IMR-90 (cell line): Measurements from ENCODE around the gene ATG9A. TPM values are rescaled to one million over a fixed set of nuclear protein-coding genes. Genes with fewer than 3 reads are reported as not detected.

Experiments
- ATAC-seq: fragments of 200-7000 bp; cut with Tn5 transposase; 2 replicates; pipeline ENCODE4 v1.9.1; 2020; ENCODE audit warnings: low read depth, mild to moderate bottlenecking, moderate library complexity
- BruUV-seq: library from RNA; stranded (reverse); fragments of 400-500 nt; replicated peaks from 2 replicates; lab custom pipeline; 2021; lab: Mats Ljungman, UMichigan
- CTCF ChIA-PET: fragments of 300-600 bp; formaldehyde crosslinking; extraction: SDS; loops from one replicate; lab custom pipeline; 2021; ENCODE audit warnings: antibody characterized with exemption; lab: Yijun Ruan, JAX
- POLR2A ChIA-PET: fragments of 300-600 bp; sonication (Branson Sonifier 250); formaldehyde crosslinking; loops from one replicate; lab custom pipeline; 2022; ENCODE audit warnings: antibody characterized with exemption; ENCODE audit not compliant: unreplicated experiment; lab: Charles Lee
- DNase-seq: peaks from one replicate; pipeline ENCODE4 v3.0.0; 2013
- H2AFZ ChIP-seq: replicated peaks from 2 replicates; pipeline ENCODE3; 2013; ENCODE audit warnings: low read length, mild to moderate bottlenecking; ENCODE audit not compliant: poor library complexity
- H2AK5ac ChIP-seq: 2 replicates; pipeline ENCODE4 v1.6.1; 2013; ENCODE audit warnings: low read depth, low read length, inconsistent platforms
- H2AK9ac ChIP-seq: replicated peaks from 2 replicates; pipeline ENCODE3; 2013; ENCODE audit warnings: mild to moderate bottlenecking, low read depth, low read length, moderate library complexity; ENCODE audit not compliant: poor library complexity
- H2BK120ac ChIP-seq: 2 replicates; pipeline ENCODE4 v1.6.1; 2013; ENCODE audit warnings: low read depth, low read length, inconsistent platforms
- H2BK15ac ChIP-seq: 3 replicates; pipeline ENCODE4 v1.6.1; 2013; ENCODE audit warnings: low read depth, low read length, inconsistent platforms
- H2BK20ac ChIP-seq: 2 replicates; pipeline ENCODE4 v1.6.1; 2013; ENCODE audit warnings: low read depth, mild to moderate bottlenecking, inconsistent platforms, low read length, moderate library complexity
- H2BK5ac ChIP-seq: 2 replicates; pipeline ENCODE4 v1.6.1; 2013; ENCODE audit warnings: mild to moderate bottlenecking, low read depth, low read length, inconsistent platforms; ENCODE audit not compliant: poor library complexity, severe bottlenecking
- H3K14ac ChIP-seq: replicated peaks from 2 replicates; pipeline ENCODE4 v1.6.1; 2013; ENCODE audit warnings: low read depth, low read length, inconsistent platforms
- H3K18ac ChIP-seq: 2 replicates; pipeline ENCODE4 v1.6.1; 2013; ENCODE audit warnings: low read depth, low read length, control low read depth
- H3K23ac ChIP-seq: 2 replicates; pipeline ENCODE4 v1.6.1; 2013; ENCODE audit warnings: low read depth, low read length, inconsistent platforms
- H3K27ac ChIP-seq: 2 replicates; pipeline ENCODE4 v1.5.1; 2013; ENCODE audit warnings: mild to moderate bottlenecking, control low read depth, low read length; ENCODE audit not compliant: insufficient read depth
- H3K27me3 ChIP-seq: 2 replicates; pipeline ENCODE4 v1.6.1; 2013; ENCODE audit warnings: low read length; ENCODE audit not compliant: control insufficient read depth, insufficient read depth
- H3K36me3 ChIP-seq: 2 replicates; pipeline ENCODE4 v1.6.1; 2013; ENCODE audit warnings: low read length, mixed read lengths; ENCODE audit not compliant: control insufficient read depth, insufficient read depth
- H3K4ac ChIP-seq: 2 replicates; pipeline ENCODE4 v1.6.1; 2013; ENCODE audit warnings: low read depth, low read length, inconsistent platforms
- H3K4me1 ChIP-seq: 2 replicates; pipeline ENCODE4 v1.6.1; 2013; ENCODE audit warnings: low read length, mixed read lengths; ENCODE audit not compliant: control insufficient read depth, insufficient read depth
- H3K4me2 ChIP-seq: 2 replicates; pipeline ENCODE4 v1.6.1; 2013; ENCODE audit warnings: low read depth, mild to moderate bottlenecking, control low read depth, low read length, moderate library complexity
- H3K4me3 ChIP-seq: 2 replicates; pipeline ENCODE4 v1.5.1; 2013; ENCODE audit warnings: low read depth, mild to moderate bottlenecking, control low read depth, low read length, moderate library complexity; ENCODE audit not compliant: insufficient read depth
- H3K56ac ChIP-seq: 2 replicates; pipeline ENCODE4 v1.6.1; 2013; ENCODE audit warnings: low read length, inconsistent platforms; ENCODE audit not compliant: insufficient read depth; ENCODE audit errors: extremely low read depth
- H3K79me1 ChIP-seq, 2 experiments: 2 replicates each; pipeline ENCODE4 v1.6.1; 2013; ENCODE audit warnings: low read length in 2 of 2, inconsistent platforms in 1 of 2, low read depth in 1 of 2
- H3K9ac ChIP-seq: 2 replicates; pipeline ENCODE4 v1.6.1; 2013; ENCODE audit warnings: low read depth, low read length, control low read depth
- H3K9me1 ChIP-seq: 2 replicates; pipeline ENCODE4 v1.6.1; 2013; ENCODE audit warnings: low read length, inconsistent platforms; ENCODE audit not compliant: insufficient read depth
- H3K9me3 ChIP-seq: 2 replicates; pipeline ENCODE4 v1.6.1; 2013; ENCODE audit warnings: low read length; ENCODE audit not compliant: control insufficient read depth, insufficient read depth
- H4K20me1 ChIP-seq: 2 replicates; pipeline ENCODE4 v1.6.1; 2013; ENCODE audit warnings: low read length, inconsistent platforms; ENCODE audit not compliant: insufficient read depth
- H4K5ac ChIP-seq: 2 replicates; pipeline ENCODE4 v1.6.1; 2013; ENCODE audit warnings: mild to moderate bottlenecking, low read depth, low read length, control low read depth
- H4K8ac ChIP-seq, 2 experiments: 2 replicates each; pipeline ENCODE4 v1.6.1; 2013; ENCODE audit warnings: low read depth in 2 of 2, low read length in 2 of 2, control low read depth in 1 of 2, inconsistent platforms in 1 of 2
- H4K91ac ChIP-seq: 2 replicates; pipeline ENCODE4 v1.6.1; 2013; ENCODE audit warnings: low read depth, low read length, inconsistent platforms; ENCODE audit not compliant: insufficient read depth
- CHD1 ChIP-seq: IDR thresholded peaks from 2 replicates; pipeline ENCODE4 v1.6.1; 2012; ENCODE audit warnings: low read depth, low read length, improper control_type of control experiment
- MAFK ChIP-seq: IDR thresholded peaks from 2 replicates; pipeline ENCODE4 v1.6.1; 2012; ENCODE audit warnings: low read depth, low read length, improper control_type of control experiment
- NFE2L2 ChIP-seq: fragments of 150-350 bp; IDR thresholded peaks from 2 replicates; pipeline ENCODE4 v1.6.1; 2016; ENCODE audit warnings: low read depth, mild to moderate bottlenecking, low read length
- RAD21 ChIP-seq: IDR thresholded peaks from 2 replicates; pipeline ENCODE4 v1.6.1; 2012; ENCODE audit warnings: low read length, improper control_type of control experiment
- RCOR1 ChIP-seq: IDR thresholded peaks from 2 replicates; pipeline ENCODE4 v1.6.1; 2012; ENCODE audit warnings: mild to moderate bottlenecking, low read length, improper control_type of control experiment; ENCODE audit not compliant: insufficient replicate concordance
- RFX5 ChIP-seq: IDR thresholded peaks from 2 replicates; pipeline ENCODE4 v1.8.0; 2012; ENCODE audit warnings: low read depth, mild to moderate bottlenecking, low read length, moderate library complexity
- WGBS, 2 experiments: methylation state at CpG; one replicate each; pipeline versions ENCODE4 v1.1.5 to v1.1.7; 2013; ENCODE audit warnings: missing lambda C conversion rate in 2 of 2; ENCODE audit not compliant: insufficient read length in 1 of 2; ENCODE audit errors: extremely low coverage in 2 of 2; 5-methylcytosine and 5-hydroxymethylcytosine counted together
- dilution Hi-C: fragments of 300-500 bp; cut with HindIII; formaldehyde crosslinking; loops from one replicate; pipeline ENCODE4 v1.14.3; 2018; ENCODE audit warnings: low sequenced_read_pairs; ENCODE audit not compliant: unreplicated experiment
- in situ Hi-C: fragments of 300-500 bp; cut with MboI; formaldehyde crosslinking; loops from 3 replicates; pipeline ENCODE4 v1.14.3; 2019; ENCODE audit warnings: low sequenced_read_pairs, inconsistent platforms, mixed read lengths
- intact Hi-C: fragments of 100-400 bp; cut with micrococcal nuclease; formaldehyde crosslinking; loops from 2 replicates; pipeline ENCODE4 v1.10.0; 2022
- polyA plus RNA-seq, 3 experiments: library from polyadenylated mRNA; depleted of rRNA; stranded (reverse); fragments of >200 nt; gene quantifications; 2 replicates each; pipeline ENCODE4 v1.2.3, GENCODE V29; 2012; ENCODE audit warnings: low replicate concordance in 1 of 3
- total RNA-seq: library from RNA; depleted of rRNA; stranded (reverse); fragments of >200 nt; gene quantifications from 2 replicates; pipeline ENCODE4 v1.2.3, GENCODE V29; 2012
- TF ChIP-seq, protein P1 (sequence below): fragments of 150-350 bp; IDR thresholded peaks from 2 replicates; pipeline ENCODE4 v1.6.1; 2017; ENCODE audit warnings: mild to moderate bottlenecking, antibody characterized with exemption, low read length, low read depth
- TF ChIP-seq, protein P2 (sequence below): conservative IDR thresholded peaks from 2 replicates; pipeline ENCODE4 v1.5.1; 2012; ENCODE audit warnings: mild to moderate bottlenecking, low read depth, low read length, improper control_type of control experiment

Gene ATG9A
- total and polyA plus RNA-seq, 2 of the 4 experiments (the other 2 are of a cell fraction) = 35.1 to 58.3 TPM

DNA sequence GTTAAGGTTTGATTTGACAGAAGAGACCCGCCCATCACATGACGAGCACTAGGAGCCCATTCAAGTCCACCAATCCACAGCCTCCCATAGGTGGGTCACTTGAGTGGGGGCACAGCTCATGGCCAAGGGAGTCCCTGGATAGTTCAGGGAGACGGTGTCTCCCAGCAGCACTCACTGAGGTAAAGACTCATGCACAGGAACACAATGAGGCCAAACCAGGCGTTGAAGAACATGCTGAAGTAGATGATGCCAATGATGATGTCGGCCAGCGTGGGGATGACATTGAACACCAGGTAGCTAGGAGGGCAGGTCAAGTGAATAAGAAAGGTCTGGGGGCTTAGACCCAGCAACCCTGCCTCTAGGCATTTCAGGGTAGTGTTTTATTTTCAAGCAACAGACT lies 14.7 kb downstream of the ATG9A start:
- dilution Hi-C loops (no loop called here), intact Hi-C loops (no loop called here), in situ Hi-C loops (no loop called here)
- Histone ChIP-seq H3K23ac (no peak overlapping the region), H3K9me3 (no peaks in the 10 kb centered on the region), H2AK5ac (no peak overlapping the region), H4K5ac (no peak overlapping the region), H3K18ac (no peak overlapping the region), H3K9ac (no peak overlapping the region), H2AK9ac (no peak overlapping the region), H3K36me3 (peaks cover 49% of the 10 kb centered on the region), H3K27me3 (no peaks in the 10 kb centered on the region), H3K9me1 (peaks cover 6% of the 10 kb centered on the region), H4K20me1 (peaks cover 11% of the 10 kb centered on the region), H2BK15ac (no peak overlapping the region), H2AFZ (no peak overlapping the region), H4K8ac (no peak overlapping the region), H3K4me2 (no peak overlapping the region), H2BK5ac (no peak overlapping the region), H3K79me1 (peaks cover 8 to 28% of the 10 kb centered on the region in 2 experiments; a peak in 3 of 4 replicates), H3K4me1 (peaks cover 5% of the 10 kb centered on the region; the same call in 1 of the 2 replicates), H3K27ac (no peak overlapping the region), H3K4ac (no peak overlapping the region), H4K91ac (no peak overlapping the region), H3K14ac (no peak overlapping the region), H2BK20ac (no peak overlapping the region), H3K4me3 (no peak overlapping the region), H2BK120ac (no peak overlapping the region), H3K56ac (no peak overlapping the region)
- 100% methylated on average over 1 of the region's 6 CpGs; no CpG with 5 or more reads in 1 of the 2 experiments for WGBS, 2 experiments
- DNase-seq = no peak
- ChIA-PET POLR2A (interaction anchor here (0.6 kb wide), 1 partner anchor 27 kb away, joined by 4 read pairs; no protein-coding TSS in a partner anchor), CTCF (no interaction called here)
- ATAC-seq = no peak
- TF ChIP-seq, protein P1, sequence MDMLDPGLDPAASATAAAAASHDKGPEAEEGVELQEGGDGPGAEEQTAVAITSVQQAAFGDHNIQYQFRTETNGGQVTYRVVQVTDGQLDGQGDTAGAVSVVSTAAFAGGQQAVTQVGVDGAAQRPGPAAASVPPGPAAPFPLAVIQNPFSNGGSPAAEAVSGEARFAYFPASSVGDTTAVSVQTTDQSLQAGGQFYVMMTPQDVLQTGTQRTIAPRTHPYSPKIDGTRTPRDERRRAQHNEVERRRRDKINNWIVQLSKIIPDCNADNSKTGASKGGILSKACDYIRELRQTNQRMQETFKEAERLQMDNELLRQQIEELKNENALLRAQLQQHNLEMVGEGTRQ = no peak
- TF ChIP-seq MAFK (no peak), NFE2L2 (no peak), RFX5 (no peak), CHD1 (no peak), RAD21 (no peak), RCOR1 (no peak)
- TF ChIP-seq, protein P2, sequence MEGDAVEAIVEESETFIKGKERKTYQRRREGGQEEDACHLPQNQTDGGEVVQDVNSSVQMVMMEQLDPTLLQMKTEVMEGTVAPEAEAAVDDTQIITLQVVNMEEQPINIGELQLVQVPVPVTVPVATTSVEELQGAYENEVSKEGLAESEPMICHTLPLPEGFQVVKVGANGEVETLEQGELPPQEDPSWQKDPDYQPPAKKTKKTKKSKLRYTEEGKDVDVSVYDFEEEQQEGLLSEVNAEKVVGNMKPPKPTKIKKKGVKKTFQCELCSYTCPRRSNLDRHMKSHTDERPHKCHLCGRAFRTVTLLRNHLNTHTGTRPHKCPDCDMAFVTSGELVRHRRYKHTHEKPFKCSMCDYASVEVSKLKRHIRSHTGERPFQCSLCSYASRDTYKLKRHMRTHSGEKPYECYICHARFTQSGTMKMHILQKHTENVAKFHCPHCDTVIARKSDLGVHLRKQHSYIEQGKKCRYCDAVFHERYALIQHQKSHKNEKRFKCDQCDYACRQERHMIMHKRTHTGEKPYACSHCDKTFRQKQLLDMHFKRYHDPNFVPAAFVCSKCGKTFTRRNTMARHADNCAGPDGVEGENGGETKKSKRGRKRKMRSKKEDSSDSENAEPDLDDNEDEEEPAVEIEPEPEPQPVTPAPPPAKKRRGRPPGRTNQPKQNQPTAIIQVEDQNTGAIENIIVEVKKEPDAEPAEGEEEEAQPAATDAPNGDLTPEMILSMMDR = no peak
- no TSS peak for BruUV-seq
